HG03520 (cell line): ENCODE results near the gene TBC1D1.

ENCODE experiments used
- ATAC-seq: cut with Tn5 transposase; IDR thresholded peaks from one replicate; pipeline ENCODE4 v1.9.1; 2021; ENCODE audit warnings: mild to moderate bottlenecking, moderate library complexity; ENCODE audit not compliant: unreplicated experiment

The TBC1D1 gene

GRCh38 chr4:38182334-38182998, 291.6 kb downstream of the TBC1D1 start:
- no peak for ATAC-seq

- no peak for ATAC-seq
Measured at GRCh38 chr4:38184404-38184803, 293.5 kb downstream of the TBC1D1 start.

GRCh38 chr4:38185406-38186144, 294.7 kb downstream of the TBC1D1 start:
- no peak for ATAC-seq

- no peak for ATAC-seq
Measured at GRCh38 chr4:38188136-38188535, 297.3 kb downstream of the TBC1D1 start.

GRCh38 chr4:38188631-38189101, 297.8 kb downstream of the TBC1D1 start:
- no peak for ATAC-seq
